Parathyroid adenoma (tissue), 2 donors: Measurements from ENCODE around the gene ZDHHC20.

Source experiments
- H2AFZ ChIP-seq: fragments of 300-600 bp; sonication (generic); one replicate; pipeline ENCODE4 v1.7.0; 2017; ENCODE audit warnings: antibody characterized with exemption, mild to moderate bottlenecking
- H3K27ac ChIP-seq: fragments of 300-600 bp; sonication (generic); one replicate; pipeline ENCODE4 v1.7.0; 2017
- H3K27me3 ChIP-seq: fragments of 300-600 bp; sonication (generic); one replicate; pipeline ENCODE4 v1.7.0; 2017; ENCODE audit warnings: low read length; ENCODE audit not compliant: control insufficient read depth, insufficient read depth
- H3K36me3 ChIP-seq: fragments of 300-600 bp; sonication (generic); one replicate; pipeline ENCODE4 v1.7.0; 2017; ENCODE audit warnings: low read length; ENCODE audit not compliant: control insufficient read depth, insufficient read depth
- H3K4me1 ChIP-seq: fragments of 300-600 bp; sonication (generic); one replicate; pipeline ENCODE4 v1.7.0; 2017; ENCODE audit warnings: control low read depth
- H3K4me2 ChIP-seq: fragments of 300-600 bp; sonication (generic); one replicate; pipeline ENCODE4 v1.7.0; 2017; ENCODE audit warnings: low read length
- H3K4me3 ChIP-seq: fragments of 300-600 bp; sonication (generic); one replicate; pipeline ENCODE4 v1.7.0; 2017; ENCODE audit warnings: low read depth, low read length
- H3K79me2 ChIP-seq: fragments of 300-600 bp; sonication (generic); one replicate; pipeline ENCODE4 v1.7.0; 2017; ENCODE audit warnings: control low read depth
- H3K9ac ChIP-seq: fragments of 300-600 bp; sonication (generic); one replicate; pipeline ENCODE4 v1.7.0; 2017; ENCODE audit warnings: mild to moderate bottlenecking
- H3K9me3 ChIP-seq: fragments of 300-600 bp; sonication (generic); one replicate; pipeline ENCODE4 v1.7.0; 2017; ENCODE audit warnings: low read length; ENCODE audit not compliant: control insufficient read depth
- CTCF ChIP-seq: fragments of 300-600 bp; sonication (generic); IDR thresholded peaks from one replicate; pipeline ENCODE4 v1.7.0; 2017; ENCODE audit warnings: antibody characterized with exemption, mild to moderate bottlenecking
- donor health status: primary hyperparathyroidism.

The ZDHHC20 gene

GRCh38 chr13:21434588-21434987 is 24.5 kb downstream of the ZDHHC20 start:
- Histone ChIP-seq H3K4me2 (no peak overlapping the region), H3K79me2 (peaks cover 15% of the 10 kb centered on the region), H3K36me3 (no peaks in the 10 kb centered on the region), H3K9ac (no peak overlapping the region), H3K4me1 (peaks cover 2% of the 10 kb centered on the region), H3K27me3 (no peaks in the 10 kb centered on the region), H3K4me3 (no peak overlapping the region), H3K9me3 (no peaks in the 10 kb centered on the region), H3K27ac (no peak overlapping the region), H2AFZ (no peak overlapping the region)
- no peak for TF ChIP-seq CTCF

- no peaks in the 10 kb centered on the region for H3K36me3 ChIP-seq
- H3K4me2 ChIP-seq, result no peak overlapping the region
- H3K4me1 ChIP-seq, result no peaks in the 10 kb centered on the region
- H3K27me3 ChIP-seq, result no peaks in the 10 kb centered on the region
- no peak overlapping the region for H3K4me3 ChIP-seq
- no peak for TF ChIP-seq CTCF
- no peaks in the 10 kb centered on the region for H3K9me3 ChIP-seq
- no peak overlapping the region for H3K27ac ChIP-seq
- peaks cover 12% of the 10 kb centered on the region for H3K79me2 ChIP-seq
- no peak overlapping the region for H2AFZ ChIP-seq
- H3K9ac ChIP-seq, result no peak overlapping the region
Measured at GRCh38 chr13:21429211-21429610, 29.9 kb downstream of the ZDHHC20 start.

GRCh38 chr13:21427741-21428140 is 31.4 kb downstream of the ZDHHC20 start:
- Histone ChIP-seq H3K9ac (no peak overlapping the region), H3K79me2 (peaks cover 3% of the 10 kb centered on the region), H2AFZ (no peak overlapping the region), H3K27ac (no peak overlapping the region), H3K4me1 (no peaks in the 10 kb centered on the region), H3K4me2 (no peak overlapping the region), H3K27me3 (no peaks in the 10 kb centered on the region), H3K4me3 (no peak overlapping the region), H3K9me3 (no peaks in the 10 kb centered on the region), H3K36me3 (no peaks in the 10 kb centered on the region)
- no peak for TF ChIP-seq CTCF

- Histone ChIP-seq H3K4me2 (no peak overlapping the region), H3K4me3 (no peak overlapping the region), H3K27ac (no peak overlapping the region), H3K9ac (no peak overlapping the region), H3K79me2 (no peaks in the 10 kb centered on the region), H2AFZ (no peak overlapping the region), H3K36me3 (no peaks in the 10 kb centered on the region), H3K27me3 (no peaks in the 10 kb centered on the region), H3K4me1 (no peaks in the 10 kb centered on the region), H3K9me3 (no peaks in the 10 kb centered on the region)
- no peak for TF ChIP-seq CTCF
Measured at GRCh38 chr13:21426238-21426637, 32.9 kb downstream of the ZDHHC20 start.

GRCh38 chr13:21420706-21421105 is 38.4 kb downstream of the ZDHHC20 start:
- Histone ChIP-seq H3K4me3 (no peak overlapping the region), H3K4me1 (no peaks in the 10 kb centered on the region), H3K36me3 (no peaks in the 10 kb centered on the region), H3K9me3 (no peaks in the 10 kb centered on the region), H3K27ac (no peak overlapping the region), H3K27me3 (no peaks in the 10 kb centered on the region), H3K79me2 (no peaks in the 10 kb centered on the region), H3K4me2 (no peak overlapping the region), H3K9ac (no peak overlapping the region), H2AFZ (no peak overlapping the region)
- no peak for TF ChIP-seq CTCF
